Activated CD8-positive, alpha-beta memory T cell treated with anti-CD3 and anti-CD28 coated beads for 4 hours (primary cell): ENCODE results near the gene FHOD3.
"Not testable (repeated sequence)": the region's sequence is repeated elsewhere in the genome, so short reads cannot be mapped to it uniquely, and the experiment has no call there.

ENCODE experiments used
- DNase-seq, 2 donors: peaks; one replicate each; pipeline ENCODE4 v3.0.0-alpha.2; 2020; ENCODE audit warnings: low read depth in 2 of 2

Gene FHOD3

DNA sequence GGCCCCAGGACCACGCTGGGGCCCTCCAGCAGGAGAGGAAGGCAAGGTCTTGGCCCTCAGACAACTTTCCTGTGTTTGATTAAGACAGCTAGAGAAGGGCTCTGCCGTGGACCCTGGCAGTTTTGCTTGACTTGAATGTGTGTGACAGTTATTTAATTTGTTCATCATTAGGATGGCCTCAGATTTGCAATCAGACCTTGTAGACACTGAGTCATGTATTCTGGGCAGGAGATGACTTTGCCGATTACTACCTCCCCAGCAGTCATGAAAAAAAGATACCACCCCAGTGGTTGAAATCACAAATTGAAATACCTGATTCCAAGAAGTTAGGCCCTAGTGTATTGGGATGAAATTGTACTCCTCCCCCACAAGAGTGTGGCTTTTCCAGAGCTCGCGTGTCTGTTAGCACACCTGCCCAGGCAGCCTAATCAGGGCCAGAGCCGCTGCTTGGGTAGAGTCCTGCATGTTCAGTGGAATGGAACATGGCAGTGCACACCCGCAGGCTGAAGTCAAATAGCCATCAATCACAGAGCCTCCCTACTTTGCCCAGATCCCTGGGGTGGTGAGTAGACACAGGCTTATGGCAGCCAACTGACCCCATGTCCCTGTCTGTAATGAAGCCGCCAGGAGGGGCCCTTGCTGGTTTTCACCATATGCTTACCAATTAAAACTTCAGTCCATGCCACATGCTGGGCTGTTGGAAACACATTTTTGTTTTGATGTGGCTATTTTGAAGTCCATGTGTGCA, 408.8 kb downstream of the FHOD3 start:
- no peak for DNase-seq

DNA sequence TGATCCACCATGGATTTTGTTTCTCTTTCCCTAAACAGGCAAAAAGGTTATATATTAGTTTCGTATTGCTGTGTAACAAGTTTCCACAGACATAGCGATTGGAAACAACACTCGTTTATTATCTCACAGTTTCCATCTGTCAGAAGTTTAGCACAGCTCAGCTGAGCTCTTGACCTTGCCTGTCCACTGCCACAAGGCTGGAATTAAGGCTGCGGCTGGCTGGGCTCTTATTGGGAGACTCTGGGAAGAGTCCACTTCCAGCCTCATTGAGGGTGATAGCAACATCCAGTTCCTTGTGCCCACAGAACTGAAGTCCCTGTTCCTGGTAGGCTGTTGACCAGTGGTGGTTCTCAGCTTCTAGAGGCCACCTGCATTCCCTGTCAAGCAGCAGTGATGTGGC, 410.9 kb downstream of the FHOD3 start:
- no peak for DNase-seq

DNA sequence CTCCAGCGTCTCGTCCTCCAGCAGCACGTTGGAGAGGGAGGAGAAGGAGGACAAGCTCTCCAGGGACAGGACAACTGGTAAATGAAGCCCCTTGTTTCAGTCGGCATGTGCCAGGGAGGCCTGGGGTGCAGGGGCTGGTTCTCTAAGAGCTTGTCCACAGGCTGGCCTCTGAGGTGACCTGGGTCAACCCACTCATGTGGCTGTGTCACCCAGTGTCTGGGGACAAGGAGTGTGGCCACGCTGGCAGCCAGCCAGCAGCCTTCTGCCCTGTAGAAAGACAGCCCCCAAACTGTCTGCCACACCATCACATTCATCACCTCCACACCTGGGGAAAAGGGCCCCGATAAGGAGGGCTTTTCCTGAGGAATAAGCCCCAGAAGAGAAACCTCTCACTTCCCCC, 411.8 kb downstream of the FHOD3 start:
- no peak for DNase-seq

DNA sequence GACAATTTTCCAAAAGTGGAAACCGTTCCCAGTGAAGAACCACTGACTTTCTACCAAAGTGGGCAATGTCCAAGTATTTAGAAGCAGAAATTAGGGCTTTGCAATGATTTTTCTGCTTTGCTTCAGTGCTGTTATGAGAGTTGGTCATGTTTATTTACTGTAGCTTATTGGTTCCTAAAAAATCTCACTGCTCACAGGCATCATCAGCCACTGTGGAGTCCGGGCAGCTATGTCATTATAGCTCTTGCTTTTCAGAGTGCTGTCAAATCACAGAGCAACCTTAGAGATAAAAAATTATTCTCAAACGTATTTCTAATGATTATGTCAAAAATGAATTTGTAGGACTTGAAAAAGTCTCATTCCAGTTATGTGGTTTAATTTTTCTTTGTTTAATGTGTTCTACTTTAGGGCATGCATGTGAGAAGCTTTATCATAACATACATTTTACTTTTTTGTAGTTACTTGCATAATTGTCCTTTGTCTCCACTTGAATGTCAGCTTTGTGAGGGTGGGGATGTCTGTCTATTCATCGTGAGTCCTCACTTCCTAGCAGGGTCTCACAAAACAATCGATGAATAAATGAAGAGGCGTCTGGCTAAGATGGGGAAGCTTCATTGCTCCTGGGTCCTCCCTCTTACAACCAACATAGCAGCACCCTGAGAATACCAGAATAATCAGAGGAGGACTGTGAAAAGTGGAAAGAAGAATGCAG, 413.7 kb downstream of the FHOD3 start:
- no peak for DNase-seq

DNA sequence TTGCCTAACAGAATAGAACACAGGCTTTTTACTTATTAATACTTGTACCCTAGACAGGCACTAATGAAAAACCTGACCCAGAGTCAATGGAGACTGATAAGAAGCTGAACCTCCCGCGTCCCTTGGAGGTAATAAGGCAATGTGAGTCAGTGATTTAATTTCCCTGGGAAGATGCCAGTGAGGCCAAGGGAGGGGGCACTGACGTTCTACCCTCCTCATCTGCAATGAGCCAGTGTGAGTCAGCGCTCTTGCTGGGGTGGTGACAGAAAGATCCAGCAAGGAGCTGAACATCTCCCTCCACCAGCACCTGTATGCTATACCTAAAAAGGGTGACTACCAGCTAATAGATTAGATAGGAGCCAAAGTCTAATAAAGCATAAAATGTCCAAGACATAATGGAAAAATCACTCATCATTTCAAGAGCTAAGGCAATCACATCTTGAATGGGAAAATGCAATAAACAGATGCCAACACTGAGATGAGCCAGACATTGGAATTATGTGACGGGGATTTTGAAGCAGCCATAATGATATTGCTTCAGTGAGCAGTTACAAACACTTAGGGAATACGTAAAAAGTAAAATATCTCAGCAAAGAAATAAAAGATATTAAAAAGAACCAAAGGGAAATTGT, 414.4 kb downstream of the FHOD3 start:
- DNase-seq = no peak

DNA sequence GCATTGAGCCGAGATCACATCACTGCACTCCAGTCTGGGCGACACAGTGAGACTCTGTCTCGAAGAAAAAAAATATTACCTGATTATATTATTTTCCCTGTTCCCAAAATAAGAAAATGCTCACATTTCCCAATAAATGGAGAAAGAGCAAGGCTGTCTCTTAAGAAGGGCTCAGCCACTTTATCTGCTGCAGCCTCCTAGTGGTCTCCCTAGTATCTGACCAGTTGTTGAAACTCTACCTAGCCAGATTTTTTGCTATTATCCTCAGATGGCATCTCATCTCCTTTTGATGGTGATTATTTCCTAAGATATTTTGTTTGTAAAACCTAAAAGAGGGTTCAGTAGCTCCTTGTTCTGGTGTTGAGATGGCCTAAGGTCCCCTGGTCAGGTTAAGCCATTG, 417.0 kb downstream of the FHOD3 start:
- no peak for DNase-seq

DNA sequence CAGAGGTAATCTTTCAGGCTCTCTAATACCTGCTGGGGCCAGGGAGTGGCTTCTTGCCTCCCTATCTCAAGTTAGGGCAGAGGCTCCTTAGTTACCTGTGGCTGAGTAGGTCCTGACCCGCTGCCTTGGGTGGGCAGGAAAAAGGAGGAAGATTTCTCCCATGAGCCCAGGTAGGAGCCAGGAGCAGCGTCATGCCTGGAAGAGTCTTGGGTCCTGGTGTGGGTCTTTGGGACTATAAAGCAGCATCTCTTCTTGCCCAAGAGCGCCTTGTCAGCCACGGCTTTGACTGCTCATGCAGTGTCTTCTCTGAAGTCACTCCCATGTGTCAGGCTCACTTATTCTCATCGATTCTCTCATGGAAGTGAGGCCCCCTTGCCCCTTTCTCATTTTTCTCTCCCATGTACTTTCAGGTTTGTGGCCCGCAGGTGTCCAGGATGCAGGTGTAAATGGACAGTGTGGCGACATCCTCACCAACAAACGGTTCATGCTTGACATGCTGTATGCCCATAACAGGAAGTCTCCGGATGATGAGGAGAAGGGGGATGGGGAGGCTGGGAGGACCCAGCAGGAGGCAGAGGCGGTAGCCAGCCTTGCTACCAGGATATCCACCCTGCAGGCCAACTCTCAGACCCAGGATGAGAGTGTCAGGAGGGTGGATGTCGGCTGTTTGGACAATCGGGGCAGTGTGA, 420.1 kb downstream of the FHOD3 start:
- DNase-seq = no peak

DNA sequence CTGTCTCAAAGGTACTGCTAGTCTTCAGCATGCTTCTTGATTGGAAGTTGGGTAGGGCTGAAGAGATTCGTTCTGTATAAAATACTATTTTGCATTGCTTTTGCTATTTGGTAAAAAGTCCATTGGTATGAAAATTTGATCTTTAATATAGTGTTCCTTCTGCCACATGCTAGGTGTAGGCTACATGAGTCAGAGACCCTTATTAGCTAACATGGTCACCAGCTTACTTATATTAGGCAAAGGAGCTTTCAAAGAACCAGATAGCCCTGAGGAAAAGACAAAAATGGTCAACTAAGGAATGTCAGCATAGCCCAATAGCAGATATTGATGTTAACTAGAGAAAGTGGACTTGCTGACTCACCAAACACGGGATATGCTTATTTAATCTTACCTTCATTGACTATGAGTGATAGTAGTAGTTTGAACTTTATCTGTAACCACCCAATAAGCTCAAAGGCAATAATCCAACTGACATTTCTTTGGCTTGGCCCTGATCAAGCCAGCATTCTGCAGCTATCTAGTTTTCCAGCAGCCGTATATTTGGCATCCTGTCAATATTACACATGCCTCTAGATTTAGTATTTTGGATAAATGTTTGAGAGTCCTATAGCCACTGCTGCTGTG, 421.3 kb downstream of the FHOD3 start:
- DNase-seq = no peak

DNA sequence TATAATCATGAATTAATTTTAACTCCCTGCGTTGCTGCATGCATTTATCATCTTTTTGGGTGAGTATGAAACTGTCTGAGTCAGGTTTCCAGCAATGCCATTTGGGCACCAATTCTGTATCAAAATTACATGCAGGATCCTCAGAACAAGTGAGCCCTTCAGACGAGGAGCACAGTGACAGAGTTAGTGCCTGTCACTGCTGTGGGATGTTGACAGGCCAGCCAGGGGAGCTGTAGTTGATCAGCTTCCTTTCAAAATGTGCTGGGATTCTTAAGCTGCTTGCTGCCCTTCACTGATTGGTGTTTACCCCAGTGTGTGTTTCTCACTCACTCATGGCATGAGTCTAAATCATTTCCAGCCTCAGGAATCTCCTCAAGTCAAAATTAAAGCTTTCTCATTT, 422.1 kb downstream of the FHOD3 start:
- no peak for DNase-seq

DNA sequence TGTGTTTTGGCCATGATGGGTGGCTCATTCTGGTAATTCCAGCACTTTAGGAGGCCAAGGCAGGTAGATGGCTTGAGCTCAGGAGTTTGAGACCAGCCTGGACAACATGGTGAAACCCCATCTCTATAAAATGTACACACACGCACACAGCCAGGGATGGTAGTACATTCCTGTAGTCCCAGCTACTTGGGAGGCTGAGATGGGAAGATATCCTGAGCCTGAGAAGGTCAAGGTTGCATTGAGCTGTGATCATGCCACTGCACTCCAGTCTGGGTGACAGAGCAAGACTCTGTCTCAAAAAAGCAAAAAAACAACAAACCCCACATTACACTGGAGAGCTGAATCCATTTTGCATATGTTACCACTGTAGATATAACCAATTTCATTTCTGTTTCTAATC, 423.8 kb downstream of the FHOD3 start:
- not testable (repeated sequence) for DNase-seq

DNA sequence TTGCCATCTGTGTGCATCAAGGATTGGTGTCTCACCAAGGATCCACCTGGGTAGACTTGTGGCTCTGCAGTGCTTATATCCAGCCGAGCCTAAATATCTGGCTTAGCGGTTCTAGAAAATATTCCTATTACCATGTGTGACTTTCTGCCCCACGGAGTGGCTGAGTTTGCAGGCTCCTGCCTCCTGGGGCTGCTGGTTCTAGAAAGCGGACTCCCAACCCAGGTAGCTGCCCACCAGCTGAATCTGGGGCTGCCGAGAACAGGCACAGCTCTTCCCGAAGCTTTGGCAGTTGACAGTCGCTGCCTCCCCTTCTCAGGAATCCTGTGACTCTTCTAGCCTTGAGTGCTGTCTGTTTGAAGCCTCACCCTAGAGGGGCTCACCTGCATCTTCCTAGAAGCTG, 426.7 kb downstream of the FHOD3 start:
- no peak for DNase-seq

DNA sequence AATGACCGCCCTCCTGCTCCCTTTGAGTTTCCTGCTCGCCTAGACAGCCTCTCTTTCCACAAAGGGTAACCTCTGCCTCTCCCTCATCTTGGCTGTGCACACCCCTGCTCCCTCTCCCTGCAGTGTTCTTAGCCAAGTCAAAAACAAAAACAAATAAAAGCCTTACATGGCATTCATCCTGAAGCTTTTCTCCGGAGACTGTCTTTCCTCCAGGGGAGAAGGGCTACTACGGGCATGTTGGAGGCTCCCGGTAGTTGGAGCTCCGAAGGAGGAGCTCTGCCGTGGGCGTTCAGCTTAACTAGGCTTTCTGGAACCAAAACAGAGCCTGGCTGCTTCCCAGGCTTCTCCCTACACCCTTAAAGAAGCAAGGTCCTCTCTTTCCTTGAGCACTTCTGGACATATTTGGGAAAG, 427.1 kb downstream of the FHOD3 start:
- DNase-seq = no peak

DNA sequence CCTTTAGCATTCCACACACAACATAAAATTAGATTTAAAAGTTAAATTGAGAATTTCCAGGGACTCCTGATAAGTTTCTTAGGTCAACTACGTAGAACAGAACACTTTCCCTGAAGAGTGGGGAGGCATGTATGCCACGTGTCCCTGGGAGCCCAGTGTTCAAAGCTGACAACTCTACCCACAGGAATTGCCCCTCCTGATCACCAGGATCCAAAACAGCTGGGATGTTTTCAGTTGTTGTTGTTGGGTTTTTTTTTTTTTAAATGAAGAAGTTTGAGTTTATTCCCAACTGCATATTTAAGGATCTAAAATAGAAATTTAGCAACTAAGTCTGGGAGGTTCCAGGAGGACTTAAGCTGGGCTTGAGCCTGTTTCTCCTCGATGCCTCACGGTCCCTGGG, 430.8 kb downstream of the FHOD3 start:
- DNase-seq = no peak

DNA sequence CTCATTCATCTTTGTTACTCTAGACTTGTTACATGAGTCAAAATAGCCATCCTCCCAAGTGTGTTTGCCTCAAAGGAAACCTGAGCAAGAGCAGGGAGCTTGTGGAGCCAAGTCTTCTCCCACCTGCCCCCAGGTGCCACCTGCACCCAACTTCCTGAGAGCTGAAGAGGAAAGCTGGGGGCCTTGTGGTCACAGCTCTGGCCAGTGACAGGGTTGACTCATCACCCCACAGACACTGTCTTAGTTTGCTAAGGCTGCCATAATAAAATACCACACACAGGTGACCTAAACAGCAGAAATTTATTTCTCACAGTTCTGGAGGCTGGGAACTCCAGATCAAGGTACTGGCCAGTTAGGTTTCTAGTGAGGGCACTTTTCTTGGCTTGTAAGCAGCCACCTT, 431.7 kb downstream of the FHOD3 start:
- DNase-seq = no peak

DNA sequence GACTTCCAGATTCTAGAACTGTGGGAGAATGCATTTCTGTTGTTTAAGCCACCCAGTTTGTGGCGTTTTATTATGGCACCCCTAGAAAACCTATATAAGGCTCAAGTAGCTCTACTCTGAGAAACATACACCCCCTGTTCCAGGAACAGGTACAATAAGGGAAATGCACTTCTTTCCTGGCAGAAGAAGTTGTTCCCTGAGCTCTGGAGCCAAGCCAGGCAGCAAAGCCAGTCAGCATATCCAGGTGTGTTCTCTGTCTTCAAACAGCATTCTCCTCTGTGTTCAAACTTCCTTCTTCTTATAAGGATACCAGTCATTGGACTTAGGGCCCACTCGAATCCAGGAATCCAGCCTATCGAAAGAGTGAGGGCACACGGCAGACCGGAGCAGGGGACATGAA, 434.8 kb downstream of the FHOD3 start:
- no peak for DNase-seq

DNA sequence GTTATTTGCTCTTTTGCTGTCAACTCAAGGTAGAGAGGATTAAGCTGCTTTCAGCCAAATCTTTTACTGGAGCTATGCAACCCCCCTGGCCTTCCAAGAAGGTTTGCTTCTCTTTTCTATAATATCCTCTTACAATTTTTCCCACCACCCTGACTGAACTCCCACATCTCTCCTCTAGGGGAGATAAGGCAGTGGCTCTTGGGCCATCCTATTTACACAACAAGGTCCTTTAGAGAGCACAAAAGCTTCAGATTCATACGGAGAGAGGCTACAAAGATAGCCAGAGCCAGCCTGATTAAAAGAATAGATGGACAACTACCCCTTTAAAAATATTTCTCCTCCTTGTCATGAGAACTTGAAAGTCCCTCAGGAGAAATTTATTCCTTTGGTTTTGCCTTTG, 435.6 kb downstream of the FHOD3 start:
- DNase-seq = no peak

DNA sequence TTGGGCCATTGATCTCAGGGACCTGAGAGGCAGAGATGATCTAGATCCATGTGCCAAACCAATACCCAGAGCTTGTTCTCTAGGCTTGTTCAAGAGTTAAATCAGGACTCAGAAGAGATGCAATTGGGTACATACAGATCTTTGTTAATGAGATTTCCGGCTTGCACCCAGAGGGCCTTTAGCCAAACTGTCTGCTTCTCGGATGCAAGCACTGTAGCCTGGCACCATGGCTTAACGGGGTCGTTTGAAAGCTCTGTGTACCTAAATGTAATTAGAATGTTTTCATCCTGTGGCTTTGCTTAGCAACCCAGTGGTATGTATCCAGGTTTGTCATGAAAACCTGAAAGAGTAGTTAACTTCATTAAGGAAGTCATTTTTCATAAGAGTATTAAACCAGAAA, 437.1 kb downstream of the FHOD3 start:
- no peak for DNase-seq

DNA sequence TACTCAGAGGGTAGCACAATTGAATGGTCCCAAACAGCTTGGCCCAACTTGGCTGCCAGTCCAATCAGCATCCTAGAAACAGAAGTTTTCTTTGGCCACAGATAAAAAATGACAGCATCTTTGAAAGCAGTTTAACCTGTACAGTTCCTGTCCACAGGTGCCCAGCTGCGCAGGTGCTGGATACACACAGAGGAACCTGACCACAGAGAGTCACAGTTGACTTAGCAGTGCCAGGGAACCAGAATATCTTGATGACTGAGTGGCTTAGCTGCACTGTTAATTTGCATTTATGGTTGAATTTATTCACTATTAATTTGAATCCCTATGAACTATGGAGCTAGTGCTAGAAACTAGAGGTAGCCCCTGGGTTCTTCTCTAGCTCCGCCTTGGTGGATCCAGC, 437.6 kb downstream of the FHOD3 start:
- DNase-seq = no peak

DNA sequence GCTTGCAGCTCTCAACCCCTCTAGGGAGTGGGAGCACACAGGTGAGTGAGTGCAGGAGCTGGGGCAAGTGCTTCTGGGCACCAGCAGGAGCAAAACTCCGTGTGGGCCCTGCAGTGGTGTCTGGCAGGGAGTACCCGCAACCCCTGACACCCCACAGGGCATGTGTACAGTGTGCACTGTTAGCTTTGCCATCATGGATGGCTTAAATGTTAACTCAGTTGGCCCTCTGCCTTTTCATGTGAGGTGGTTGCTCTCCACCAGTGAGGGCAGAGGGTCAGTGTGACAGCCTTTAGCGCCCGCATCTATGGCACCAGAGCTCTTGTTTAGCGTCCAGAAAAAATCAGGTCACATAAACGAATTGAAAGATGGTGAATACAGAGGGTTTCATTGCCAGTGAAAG, 438.6 kb downstream of the FHOD3 start:
- DNase-seq = no peak

DNA sequence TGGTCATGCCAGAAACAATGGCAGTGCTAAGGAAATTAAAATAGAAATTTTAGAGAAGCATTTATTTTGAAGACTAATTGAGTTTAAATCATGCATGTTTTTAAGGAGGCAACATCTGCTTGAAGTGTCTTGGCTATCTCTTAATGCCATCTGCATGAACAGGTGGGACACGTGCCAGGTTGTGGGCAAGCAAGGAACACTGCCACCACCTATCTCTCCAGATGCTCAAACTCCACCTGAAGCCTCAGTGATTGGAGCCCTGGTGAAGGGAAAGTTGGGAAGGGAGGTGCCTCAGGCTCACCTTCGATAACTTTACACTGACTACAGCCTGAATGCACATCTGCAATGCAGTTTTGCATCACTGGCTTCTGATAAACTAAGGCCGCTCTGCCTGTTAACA, 439.8 kb downstream of the FHOD3 start:
- no peak for DNase-seq

DNA sequence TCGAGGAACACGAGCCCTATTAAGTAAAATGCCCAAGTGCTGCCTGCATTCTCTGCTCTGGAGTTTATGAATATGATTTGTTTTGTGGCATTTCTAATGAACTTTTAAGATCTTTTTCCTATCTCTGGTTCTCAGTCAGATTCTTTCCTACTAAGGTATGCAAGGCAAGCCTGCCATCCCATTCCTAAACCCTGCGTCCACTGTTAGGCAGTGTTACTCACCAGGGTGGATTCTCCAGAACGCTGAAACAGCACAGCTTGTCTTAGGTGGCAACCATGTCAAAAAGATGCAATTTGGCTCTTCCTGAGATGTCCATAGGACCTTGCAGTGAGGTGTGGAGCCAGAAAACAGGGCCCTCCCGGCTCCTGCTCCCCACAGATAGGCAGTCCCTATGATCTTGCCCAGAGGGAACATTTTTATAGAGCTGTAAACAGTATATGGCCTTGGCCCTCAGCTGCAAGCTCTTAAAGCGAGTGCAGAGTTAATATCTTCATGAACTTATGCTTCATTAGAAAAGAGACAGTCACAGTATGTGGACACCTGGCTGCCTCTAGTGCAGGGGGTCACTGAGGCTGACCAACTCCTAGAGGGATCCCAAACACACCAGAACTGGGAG, 446.9 kb downstream of the FHOD3 start:
- no peak for DNase-seq
